Epithelial cell of esophagus (primary cell): Measurements from ENCODE around the gene VIPR2.
"Not testable (repeated sequence)": the region's sequence is repeated elsewhere in the genome, so short reads cannot be mapped to it uniquely, and the experiment has no call there.

Experiments
- DNase-seq: peaks from one replicate; pipeline ENCODE4 v3.0.0; 2010; ENCODE audit warnings: low read depth
- H3K4me3 ChIP-seq: 2 replicates; pipeline ENCODE4 v1.5.1; 2011; ENCODE audit warnings: mild to moderate bottlenecking, low read length, control low read depth
- TF ChIP-seq, protein P1 (sequence below): IDR thresholded peaks from 2 replicates; pipeline ENCODE4 v1.5.1; 2011; ENCODE audit warnings: low read depth, mild to moderate bottlenecking, low read length, control low read depth, inconsistent platforms; ENCODE audit not compliant: insufficient read depth; ENCODE audit errors: missing control alignments

The VIPR2 gene

DNA sequence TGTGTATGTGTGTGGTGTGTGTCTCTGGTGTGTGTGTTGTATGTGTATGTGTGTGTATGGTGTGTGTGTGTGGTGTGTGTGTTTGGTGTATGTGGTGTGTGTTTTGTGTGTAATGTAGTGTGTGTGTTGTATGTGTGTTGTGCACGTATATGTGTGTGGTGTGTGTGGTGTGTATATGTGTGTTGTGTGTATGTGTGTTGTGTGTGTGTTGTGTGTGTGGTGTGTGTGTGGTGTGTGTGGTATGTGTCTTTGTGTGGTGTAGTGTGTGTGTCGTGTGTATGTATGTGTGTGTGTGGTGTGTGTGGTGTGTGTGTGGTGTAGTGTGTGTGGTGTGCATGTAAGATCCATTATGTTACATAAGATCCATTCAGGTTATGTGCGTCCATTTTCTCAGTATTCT, 21.9 kb upstream of the VIPR2 start:
- no peak for DNase-seq
- no peak overlapping the region for H3K4me3 ChIP-seq
- TF ChIP-seq, protein P1, sequence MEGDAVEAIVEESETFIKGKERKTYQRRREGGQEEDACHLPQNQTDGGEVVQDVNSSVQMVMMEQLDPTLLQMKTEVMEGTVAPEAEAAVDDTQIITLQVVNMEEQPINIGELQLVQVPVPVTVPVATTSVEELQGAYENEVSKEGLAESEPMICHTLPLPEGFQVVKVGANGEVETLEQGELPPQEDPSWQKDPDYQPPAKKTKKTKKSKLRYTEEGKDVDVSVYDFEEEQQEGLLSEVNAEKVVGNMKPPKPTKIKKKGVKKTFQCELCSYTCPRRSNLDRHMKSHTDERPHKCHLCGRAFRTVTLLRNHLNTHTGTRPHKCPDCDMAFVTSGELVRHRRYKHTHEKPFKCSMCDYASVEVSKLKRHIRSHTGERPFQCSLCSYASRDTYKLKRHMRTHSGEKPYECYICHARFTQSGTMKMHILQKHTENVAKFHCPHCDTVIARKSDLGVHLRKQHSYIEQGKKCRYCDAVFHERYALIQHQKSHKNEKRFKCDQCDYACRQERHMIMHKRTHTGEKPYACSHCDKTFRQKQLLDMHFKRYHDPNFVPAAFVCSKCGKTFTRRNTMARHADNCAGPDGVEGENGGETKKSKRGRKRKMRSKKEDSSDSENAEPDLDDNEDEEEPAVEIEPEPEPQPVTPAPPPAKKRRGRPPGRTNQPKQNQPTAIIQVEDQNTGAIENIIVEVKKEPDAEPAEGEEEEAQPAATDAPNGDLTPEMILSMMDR: no peak

GRCh38 chr7:159165352-159165751, 20.7 kb upstream of the VIPR2 start:
- TF ChIP-seq, protein P1: no peak
- H3K4me3 ChIP-seq: no peak overlapping the region
- no peak for DNase-seq

- not testable (repeated sequence) for H3K4me3 ChIP-seq
Observed at GRCh38 chr7:159163703-159164301, 19.1 kb upstream of the VIPR2 start.

DNA sequence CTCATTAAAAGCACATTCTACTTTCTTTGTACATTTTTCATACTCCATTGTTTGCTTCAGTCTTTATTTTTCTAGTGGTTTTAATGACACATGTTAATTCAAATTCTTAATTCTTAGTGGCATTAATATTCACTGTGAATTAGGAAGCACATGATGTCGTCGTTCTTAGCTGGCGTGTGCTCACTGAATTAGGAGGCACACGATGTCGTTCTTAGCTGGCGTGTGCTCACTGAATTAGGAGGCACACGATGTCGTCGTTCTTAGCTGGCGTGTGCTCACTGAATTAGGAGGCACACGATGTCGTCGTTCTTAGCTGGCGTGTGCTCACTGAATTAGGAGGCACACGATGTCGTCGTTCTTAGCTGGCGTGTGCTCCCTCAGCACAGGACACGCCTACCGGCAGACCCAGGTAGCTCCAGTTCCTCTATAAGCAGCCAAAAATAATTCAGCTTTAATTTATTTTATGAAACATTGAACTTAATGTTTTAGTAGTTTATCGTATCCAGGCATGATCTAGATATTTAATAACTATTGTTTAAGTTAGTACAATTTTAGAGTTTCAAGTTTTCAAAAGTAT, 17.5 kb upstream of the VIPR2 start:
- not testable (repeated sequence) for DNase-seq, H3K4me3 ChIP-seq

More at GRCh38 chr7:159163703-159164301, 19.1 kb upstream of the VIPR2 start:
- not testable (repeated sequence) for DNase-seq

DNA sequence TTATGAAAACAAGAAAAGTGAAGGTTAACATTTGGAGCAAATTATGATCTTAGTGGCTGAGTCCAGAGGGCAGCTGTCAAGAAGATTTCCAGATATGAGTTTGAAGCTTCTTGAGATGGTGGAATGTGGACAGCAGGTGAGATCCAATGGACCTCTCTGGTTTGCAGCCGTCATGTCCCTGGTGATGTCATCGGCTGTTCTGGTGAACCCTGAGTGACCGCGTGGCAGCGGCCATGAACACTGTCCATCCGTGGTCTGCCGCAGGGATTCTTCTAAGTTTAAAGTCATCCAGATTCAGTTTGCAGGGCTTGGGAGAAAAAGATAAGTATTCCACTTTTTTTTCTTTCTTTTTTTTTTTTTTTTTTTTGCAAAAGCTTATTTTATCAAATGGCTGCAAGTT, 15.8 kb upstream of the VIPR2 start:
- DNase-seq: no peak
- TF ChIP-seq, protein P1: no peak

DNA sequence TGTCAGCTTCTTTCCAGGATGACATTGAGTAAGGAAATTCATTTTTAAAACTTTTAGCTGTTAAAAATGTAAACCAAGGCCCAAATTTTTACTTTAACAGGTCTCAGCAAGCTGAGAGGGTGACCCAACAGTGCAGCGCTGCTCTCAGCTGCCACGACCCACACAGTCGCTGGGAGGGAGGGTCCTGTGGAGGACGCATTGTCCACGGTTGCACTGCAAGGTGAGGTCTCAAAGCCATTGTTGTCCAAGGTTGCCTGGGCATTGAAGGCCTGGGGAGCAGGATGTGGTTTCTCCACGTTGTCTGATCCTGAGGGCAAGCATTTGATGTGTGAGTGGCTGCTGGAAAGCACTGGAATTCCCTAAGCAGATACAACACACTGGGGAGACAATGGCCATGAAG, 15.1 kb upstream of the VIPR2 start:
- no peak for DNase-seq
- no peak overlapping the region for H3K4me3 ChIP-seq

More for the DNA sequence above, 15.8 kb upstream of the VIPR2 start:
- H3K4me3 ChIP-seq: no peak overlapping the region

GRCh38 chr7:159158888-159159405, 14.3 kb upstream of the VIPR2 start:
- no peak overlapping the region for H3K4me3 ChIP-seq
- no peak for DNase-seq
- TF ChIP-seq, protein P1: no peak

More for the DNA sequence above, 15.1 kb upstream of the VIPR2 start:
- TF ChIP-seq, protein P1: no peak
